GM23248 (cell line): ENCODE measurements around the gene RBM28. TPM values are rescaled to one million over a fixed set of nuclear protein-coding genes. Genes with fewer than 3 reads are reported as not detected.

ENCODE experiments used
- DNase-seq: peaks from one replicate; pipeline ENCODE4 v3.0.0-alpha.2; 2015
- H2AFZ ChIP-seq: fragments of 200-600 bp; sonication (generic); 2 replicates; pipeline ENCODE4 v1.6.1; 2016; ENCODE audit warnings: antibody characterized with exemption
- H3F3A ChIP-seq: fragments of 200-600 bp; sonication (generic); 2 replicates; pipeline ENCODE4 v1.6.1; 2016; ENCODE audit warnings: mild to moderate bottlenecking, antibody characterized with exemption, mixed run types; ENCODE audit not compliant: insufficient read depth
- H3K27ac ChIP-seq: fragments of 200-600 bp; sonication (generic); 2 replicates; pipeline ENCODE4 v1.5.1; 2016; ENCODE audit warnings: mild to moderate bottlenecking
- H3K27me3 ChIP-seq: fragments of 200-600 bp; sonication (generic); replicated peaks from 2 replicates; pipeline ENCODE4 v1.6.1; 2016; ENCODE audit warnings: mild to moderate bottlenecking; ENCODE audit not compliant: insufficient read depth
- H3K36me3 ChIP-seq: fragments of 200-600 bp; sonication (generic); 2 replicates; pipeline ENCODE4 v1.6.1; 2016; ENCODE audit warnings: low read depth, mild to moderate bottlenecking
- H3K4me1 ChIP-seq: fragments of 200-600 bp; sonication (generic); 2 replicates; pipeline ENCODE4 v1.6.1; 2016; ENCODE audit warnings: mild to moderate bottlenecking; ENCODE audit not compliant: insufficient read depth
- H3K4me2 ChIP-seq: fragments of 200-600 bp; sonication (generic); one replicate; pipeline ENCODE4 v1.6.1; 2016; ENCODE audit warnings: mild to moderate bottlenecking; ENCODE audit not compliant: unreplicated experiment
- H3K4me3 ChIP-seq: fragments of 200-600 bp; sonication (generic); 2 replicates; pipeline ENCODE4 v1.5.1; 2016; ENCODE audit warnings: mild to moderate bottlenecking
- H3K79me2 ChIP-seq: fragments of 200-600 bp; sonication (generic); 2 replicates; pipeline ENCODE4 v1.6.1; 2016; ENCODE audit warnings: mild to moderate bottlenecking; ENCODE audit not compliant: insufficient read depth
- H3K9ac ChIP-seq: fragments of 200-600 bp; sonication (generic); 2 replicates; pipeline ENCODE4 v1.6.1; 2016; ENCODE audit warnings: mild to moderate bottlenecking
- H3K9me2 ChIP-seq: fragments of 200-600 bp; sonication (generic); 2 replicates; pipeline ENCODE4 v1.6.1; 2016; ENCODE audit warnings: mixed run types, mild to moderate bottlenecking, moderate library complexity; ENCODE audit not compliant: insufficient read depth
- H3K9me3 ChIP-seq: fragments of 200-600 bp; sonication (generic); one replicate; pipeline ENCODE4 v1.6.1; 2017; ENCODE audit warnings: low read depth
- H4K20me1 ChIP-seq: fragments of 200-600 bp; sonication (generic); 2 replicates; pipeline ENCODE4 v1.6.0; 2016; ENCODE audit not compliant: insufficient read depth
- EZH2 ChIP-seq: fragments of 200-600 bp; sonication (generic); IDR thresholded peaks from 2 replicates; pipeline ENCODE4 v1.6.1; 2018; ENCODE audit warnings: antibody characterized with exemption, mild to moderate bottlenecking; ENCODE audit not compliant: insufficient read depth, poor library complexity, severe bottlenecking
- EZH2phosphoT487 ChIP-seq: fragments of 200-600 bp; sonication (generic); IDR thresholded peaks from 2 replicates; pipeline ENCODE4 v1.6.1; 2018; ENCODE audit warnings: antibody characterized with exemption, moderate library complexity, mild to moderate bottlenecking, low read depth; ENCODE audit not compliant: insufficient read depth
- WGBS, 2 experiments: methylation state at CpG; one replicate each; pipeline ENCODE4 v1.1.6; 2015 to 2017; ENCODE audit warnings: low lambda C conversion rate in 2 of 2, low coverage in 1 of 2; ENCODE audit errors: missing lambda C conversion rate in 2 of 2; 5-methylcytosine and 5-hydroxymethylcytosine counted together
- in situ Hi-C: fragments of 300-500 bp; cut with MboI; formaldehyde crosslinking; loops from 2 replicates; pipeline ENCODE4 v1.15.0; 2020
- polyA plus RNA-seq: library from polyadenylated mRNA; unstranded; fragments of >200 nt; fragmentation: Nextera tagmentation; extraction: Ambion mirVana; gene quantifications from 2 replicates; pipeline ENCODE4 v1.2.1, GENCODE V29; 2016
- total RNA-seq: library from RNA; depleted of rRNA; stranded (reverse); fragments of >200 nt; shearing (Covaris generic); gene quantifications from 2 replicates; pipeline ENCODE4 v1.2.3, GENCODE V29; 2014

RBM28 gene
- total and polyA plus RNA-seq, 2 experiments from 2014 or later = 18.9 to 25.7 TPM

- Histone ChIP-seq H3K9me2 (no peaks in the 10 kb centered on the region), H3K36me3 (no peaks in the 10 kb centered on the region), H3K9me3 (no peaks in the 10 kb centered on the region), H3K27me3 (no peaks in the 10 kb centered on the region), H3K4me1 (peaks cover 15% of the 10 kb centered on the region; the same call in 1 of the 2 replicates), H2AFZ (no peak overlapping the region), H3K4me2 (no peak overlapping the region), H3F3A (no peaks in the 10 kb centered on the region), H3K79me2 (no peaks in the 10 kb centered on the region), H3K4me3 (no peak overlapping the region), H4K20me1 (no peaks in the 10 kb centered on the region), H3K9ac (no peak overlapping the region), H3K27ac (no peak overlapping the region)
- in situ Hi-C loops = no loop called here
- WGBS, 2 experiments = 61 to 72% methylated on average over 4 of the region's 4 CpGs
- TF ChIP-seq EZH2phosphoT487 (no peak), EZH2 (no peak)
- DNase-seq = no peak
Observed at GRCh38 chr7:128275681-128276080, 68.0 kb downstream of the RBM28 start.

GRCh38 chr7:128274884-128275603 is 68.7 kb downstream of the RBM28 start:
- Histone ChIP-seq H3K4me3 (no peak overlapping the region), H3K27me3 (no peaks in the 10 kb centered on the region), H3K4me1 (peaks cover 16% of the 10 kb centered on the region; the same call in 1 of the 2 replicates), H3F3A (no peaks in the 10 kb centered on the region), H2AFZ (no peak overlapping the region), H4K20me1 (no peaks in the 10 kb centered on the region), H3K36me3 (no peaks in the 10 kb centered on the region), H3K79me2 (no peaks in the 10 kb centered on the region), H3K27ac (no peak overlapping the region), H3K9me3 (no peaks in the 10 kb centered on the region), H3K9me2 (no peaks in the 10 kb centered on the region), H3K9ac (no peak overlapping the region), H3K4me2 (no peak overlapping the region)
- WGBS, 2 experiments = 55 to 60% methylated on average over 3 of the region's 3 CpGs
- DNase-seq = peak; percentile 28
- in situ Hi-C loops = no loop called here
- TF ChIP-seq EZH2 = no peak
- TF ChIP-seq EZH2phosphoT487 = no peak

- H4K20me1 ChIP-seq = no peaks in the 10 kb centered on the region
- H3K36me3 ChIP-seq = no peaks in the 10 kb centered on the region
- H3K9me2 ChIP-seq = no peaks in the 10 kb centered on the region
- no peak overlapping the region for H2AFZ ChIP-seq
- no peak overlapping the region for H3K4me3 ChIP-seq
- H3K9me3 ChIP-seq = no peaks in the 10 kb centered on the region
- H3K79me2 ChIP-seq = no peaks in the 10 kb centered on the region
- H3K4me2 ChIP-seq = no peak overlapping the region
- in situ Hi-C loops = no loop called here
- H3K27me3 ChIP-seq = no peaks in the 10 kb centered on the region
- TF ChIP-seq EZH2 = no peak
- no peak for TF ChIP-seq EZH2phosphoT487
- no peak overlapping the region for H3K27ac ChIP-seq
- no peak overlapping the region for H3K9ac ChIP-seq
- H3K4me1 ChIP-seq = peaks cover 16% of the 10 kb centered on the region; the same call in 1 of the 2 replicates
- H3F3A ChIP-seq = no peaks in the 10 kb centered on the region
- no peak for DNase-seq
- 62% methylated on average over 4 of the region's 4 CpGs for WGBS, 2 experiments
Observed at GRCh38 chr7:128274246-128274883, 69.3 kb downstream of the RBM28 start.

GRCh38 chr7:128271942-128272481 is 71.7 kb downstream of the RBM28 start:
- TF ChIP-seq EZH2 = no peak
- no peak for TF ChIP-seq EZH2phosphoT487
- H3K4me1 ChIP-seq = peaks cover 26% of the 10 kb centered on the region
- 25 to 26% methylated on average over 25 to 30 of the region's 30 CpGs for WGBS, 2 experiments
- no peaks in the 10 kb centered on the region for H3K79me2 ChIP-seq
- H3K4me2 ChIP-seq = peak overlapping the region; percentile 51
- peak overlapping the region; percentile 53 for H3K4me3 ChIP-seq
- in situ Hi-C loops = no loop called here
- H2AFZ ChIP-seq = peak overlapping the region; percentile 79
- no peaks in the 10 kb centered on the region for H3K36me3 ChIP-seq
- no peaks in the 10 kb centered on the region for H3K27me3 ChIP-seq
- no peaks in the 10 kb centered on the region for H4K20me1 ChIP-seq
- H3F3A ChIP-seq = 0 out of 2 replicates have a peak, but pooled peaks cover 2% of the 10 kb centered on the region
- DNase-seq = no peak
- H3K9ac ChIP-seq = peak overlapping the region; percentile 39
- H3K9me3 ChIP-seq = no peaks in the 10 kb centered on the region
- H3K27ac ChIP-seq = no peak overlapping the region
- no peaks in the 10 kb centered on the region for H3K9me2 ChIP-seq
